Hematopoietic multipotent progenitor cell treated with erythropoietin and hydrocortisone succinate and interleukin-3 and kit ligand, for 17 days (in vitro differentiated cells): ENCODE data around the gene RELT.
A peak's percentile ranks its signal among the peaks of the same experiment; 100 is the strongest.

Experiments used
- DNase-seq: peaks from one replicate; pipeline ENCODE4 v3.0.0-alpha.2; 2015; ENCODE audit warnings: low spot score

Gene RELT

DNA sequence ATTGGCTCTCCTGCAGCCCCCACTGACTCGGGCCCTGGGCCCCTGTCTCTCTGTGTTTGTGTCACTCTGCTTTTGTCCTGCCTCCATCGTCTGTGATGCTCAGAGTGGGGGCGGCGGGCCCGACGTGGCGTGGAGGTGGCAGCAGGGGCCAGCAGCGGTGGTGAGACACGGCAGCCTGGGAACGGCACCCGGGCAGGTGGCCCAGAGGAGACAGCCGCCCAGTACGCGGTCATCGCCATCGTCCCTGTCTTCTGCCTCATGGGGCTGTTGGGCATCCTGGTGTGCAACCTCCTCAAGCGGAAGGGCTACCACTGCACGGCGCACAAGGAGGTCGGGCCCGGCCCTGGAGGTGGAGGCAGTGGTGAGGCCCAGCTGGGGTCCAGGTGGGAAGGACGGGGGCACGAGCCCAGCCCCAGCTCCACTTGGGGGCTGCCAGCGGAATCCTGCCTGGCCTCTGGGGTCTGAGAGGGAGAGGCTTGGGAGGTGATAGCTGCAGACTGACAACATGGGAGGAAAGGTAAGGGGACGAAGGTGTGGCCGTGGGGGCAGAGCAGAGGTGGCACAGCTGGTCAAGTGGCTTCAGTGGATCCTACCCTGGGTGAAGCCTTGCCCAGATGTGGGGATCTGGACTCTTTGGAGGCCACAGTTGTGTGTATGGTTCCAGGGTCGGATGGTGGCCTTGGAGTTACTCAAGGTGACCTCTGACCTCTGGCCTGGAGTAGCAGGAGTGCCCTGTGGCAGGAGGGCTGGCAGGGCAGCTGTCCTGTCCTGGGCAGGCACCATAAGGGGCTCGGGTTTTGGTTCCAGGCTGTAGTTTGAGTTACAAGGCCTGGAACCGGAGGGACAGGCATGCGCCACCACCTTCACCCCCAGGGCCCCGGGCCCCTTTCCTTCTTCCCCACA, 16.2 kb downstream of the RELT start:
- DNase-seq, result no peak

DNA sequence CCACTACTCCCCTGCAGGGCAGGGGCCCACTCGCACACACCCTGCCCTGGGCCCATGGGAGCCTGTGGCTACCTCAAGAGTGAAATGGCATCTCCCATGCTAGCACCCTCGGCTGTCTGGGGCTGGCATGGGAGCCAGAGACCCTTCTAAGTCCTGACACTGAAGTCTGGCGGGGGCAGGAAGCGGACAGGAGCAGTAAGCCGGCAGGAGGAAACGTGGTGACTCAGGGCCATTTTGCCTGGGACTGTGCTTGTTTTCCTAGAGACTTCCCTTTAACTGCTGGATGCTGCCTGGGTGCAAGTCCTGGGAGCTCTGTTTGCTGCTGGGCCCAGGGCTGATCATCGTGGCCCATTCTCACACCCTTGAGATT, 16.8 kb downstream of the RELT start:
- DNase-seq, result no peak

DNA sequence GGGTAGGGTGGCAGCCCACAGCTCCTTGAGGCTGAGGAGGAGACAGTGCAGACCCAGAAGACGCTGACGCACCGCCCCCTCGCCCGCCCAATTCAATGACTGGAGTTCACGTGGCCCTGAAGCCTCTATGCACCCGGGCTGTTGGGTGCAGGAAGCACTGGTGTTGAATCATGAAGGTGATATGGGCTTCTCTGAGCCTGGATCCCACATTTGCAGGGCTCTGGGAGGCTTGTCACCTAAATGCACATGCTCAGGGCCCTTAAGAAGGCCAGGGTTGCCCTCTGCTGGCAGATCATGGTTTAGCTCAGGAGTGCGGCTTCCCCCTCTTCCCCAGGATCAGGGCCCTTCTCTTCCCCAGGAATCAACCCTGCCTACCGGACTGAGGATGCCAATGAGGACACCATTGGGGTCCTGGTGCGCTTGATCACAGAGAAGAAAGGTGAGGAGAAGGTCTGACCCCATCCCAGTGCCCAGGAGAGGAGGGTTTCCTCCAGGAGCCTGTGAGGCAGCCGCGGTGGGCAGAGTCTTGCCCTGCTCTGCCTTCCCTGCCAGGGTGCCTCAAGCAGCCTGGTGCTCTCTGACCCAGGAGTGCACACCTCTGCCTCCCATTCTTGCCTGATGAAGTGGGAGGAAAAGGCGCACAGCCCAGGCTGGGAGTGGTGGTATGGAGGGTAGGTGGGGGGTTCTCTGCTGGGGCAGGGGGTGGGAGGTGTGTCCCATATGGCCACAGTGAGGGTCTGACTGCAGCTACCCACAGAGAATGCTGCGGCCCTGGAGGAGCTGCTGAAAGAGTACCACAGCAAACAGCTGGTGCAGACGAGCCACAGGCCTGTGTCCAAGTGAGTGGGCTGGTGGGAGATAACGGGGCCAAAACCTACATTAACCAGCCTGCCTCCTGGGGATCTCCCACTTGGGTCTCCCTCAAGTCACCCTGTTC, 17.5 kb downstream of the RELT start:
- DNase-seq, result peak; percentile 75

DNA sequence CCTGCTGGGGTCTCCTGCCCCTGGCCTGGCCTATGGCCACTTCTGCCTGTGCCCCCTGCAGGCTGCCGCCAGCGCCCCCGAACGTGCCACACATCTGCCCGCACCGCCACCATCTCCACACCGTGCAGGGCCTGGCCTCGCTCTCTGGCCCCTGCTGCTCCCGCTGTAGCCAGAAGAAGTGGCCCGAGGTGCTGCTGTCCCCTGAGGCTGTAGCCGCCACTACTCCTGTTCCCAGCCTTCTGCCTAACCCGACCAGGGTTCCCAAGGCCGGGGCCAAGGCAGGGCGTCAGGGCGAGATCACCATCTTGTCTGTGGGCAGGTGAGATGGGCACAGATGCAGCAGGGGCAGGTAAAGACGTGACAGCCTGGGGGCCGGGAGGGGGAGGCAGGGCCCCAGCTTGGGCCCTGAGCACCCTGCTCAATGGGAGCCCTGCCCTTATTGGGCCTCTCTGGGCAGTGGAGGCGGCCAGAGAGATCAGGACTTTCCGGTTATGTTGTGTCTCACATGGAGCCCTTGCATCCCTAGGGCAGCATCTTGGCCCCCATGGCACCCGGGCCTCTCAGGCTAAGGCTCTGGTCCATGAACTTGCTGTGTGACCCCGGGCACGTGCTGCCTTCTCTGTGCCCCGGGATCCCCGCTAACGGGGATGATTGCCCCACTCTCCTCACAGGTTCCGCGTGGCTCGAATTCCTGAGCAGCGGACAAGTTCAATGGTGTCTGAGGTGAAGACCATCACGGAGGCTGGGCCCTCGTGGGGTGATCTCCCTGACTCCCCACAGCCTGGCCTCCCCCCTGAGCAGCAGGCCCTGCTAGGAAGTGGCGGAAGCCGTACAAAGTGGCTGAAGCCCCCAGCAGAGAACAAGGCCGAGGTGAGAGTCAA, 18.5 kb downstream of the RELT start:
- DNase-seq, result no peak

DNA sequence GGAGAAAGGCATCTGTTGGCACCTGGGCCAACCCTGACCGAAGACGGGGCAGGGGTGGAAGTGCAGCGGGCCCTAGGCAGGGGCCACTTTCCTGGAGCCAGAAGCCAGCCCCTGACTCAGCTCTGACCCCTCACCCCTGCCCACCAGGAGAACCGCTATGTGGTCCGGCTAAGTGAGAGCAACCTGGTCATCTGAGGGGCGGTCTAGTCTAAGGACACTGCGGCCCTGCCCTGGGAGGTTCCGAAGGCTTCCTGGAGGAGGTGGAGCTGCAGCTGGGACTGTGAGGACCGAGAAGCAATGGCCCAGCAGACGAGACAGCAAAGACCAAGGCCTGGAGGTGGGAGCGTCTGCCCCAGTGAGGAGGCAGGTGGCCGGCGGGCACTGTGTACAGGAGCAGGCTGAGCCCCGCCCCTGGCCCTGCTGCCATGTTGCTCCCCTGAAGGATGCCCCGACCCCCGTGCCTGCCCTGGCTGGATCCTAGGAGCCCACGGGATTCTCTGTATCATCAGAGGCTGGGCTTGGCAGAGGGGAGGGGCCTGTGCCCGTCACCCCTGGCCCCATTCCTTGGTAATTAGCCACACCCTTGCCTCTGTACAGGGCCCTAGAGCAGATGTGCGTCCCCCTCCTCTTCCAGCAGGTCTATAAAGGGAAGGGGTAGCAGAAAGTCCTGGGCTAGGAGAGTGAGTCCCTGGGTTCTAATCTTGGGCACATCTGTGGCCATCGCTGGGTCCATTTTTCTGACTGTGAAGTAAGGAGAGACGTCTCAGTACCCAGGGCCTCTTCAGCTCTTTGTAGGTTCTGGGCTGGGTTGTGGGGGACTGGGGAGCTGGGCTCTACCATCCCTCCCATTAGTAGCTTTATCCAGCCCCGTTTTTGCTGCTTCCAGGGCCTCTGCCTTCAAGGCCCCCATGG, 19.4 kb downstream of the RELT start:
- no peak for DNase-seq

DNA sequence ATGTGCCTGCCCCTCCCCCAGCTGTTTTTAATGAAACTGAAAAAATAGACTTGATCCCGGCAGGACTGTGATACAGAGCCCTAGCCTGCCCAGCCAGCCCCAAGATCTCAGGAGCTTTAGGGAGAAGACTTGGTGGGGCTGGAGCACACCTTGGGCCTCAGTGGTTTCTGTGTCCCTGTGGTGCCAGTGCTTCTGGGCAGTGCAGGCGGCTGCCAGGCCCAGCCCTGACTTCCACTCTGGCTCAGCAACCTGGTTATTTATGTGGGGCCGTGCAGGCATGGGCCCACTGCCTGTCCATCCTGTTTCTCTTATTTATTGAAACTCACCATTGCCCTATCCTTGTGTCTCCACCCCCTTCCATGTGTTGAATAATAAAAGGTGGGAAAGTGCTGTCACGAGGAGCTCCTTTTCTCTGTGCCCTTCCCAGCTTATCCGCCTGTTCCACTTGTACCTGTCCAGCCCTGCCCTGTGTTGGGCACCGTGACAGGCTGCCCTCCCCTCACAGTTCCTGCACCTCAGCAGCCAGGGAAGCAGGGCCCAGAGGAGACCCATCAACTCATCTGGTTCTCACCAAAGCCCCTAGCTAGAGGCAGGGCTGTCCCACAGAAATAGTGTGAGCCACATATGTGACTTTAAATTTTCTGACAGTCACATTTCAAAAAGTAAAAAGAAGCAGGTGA, 20.2 kb downstream of the RELT start:
- DNase-seq, result no peak

DNA sequence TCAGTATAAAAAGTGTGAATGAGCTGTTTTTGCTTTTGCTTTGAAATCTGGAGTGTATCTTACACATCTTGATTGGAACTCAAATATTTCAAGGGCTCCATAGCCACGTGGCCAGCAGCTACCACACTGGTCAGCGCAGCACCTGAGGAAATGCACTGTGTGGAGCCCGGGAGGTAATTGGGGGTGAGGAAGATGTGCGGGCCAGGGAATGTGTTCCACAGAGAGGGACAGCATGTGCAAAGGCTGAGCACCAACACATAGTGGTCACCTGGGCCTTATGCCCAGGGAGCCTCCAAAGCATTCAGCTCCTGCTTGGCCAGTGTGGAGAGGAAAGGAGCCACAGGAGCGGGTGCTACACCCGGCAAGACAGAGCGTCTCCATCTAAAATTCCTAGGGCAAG, 20.8 kb downstream of the RELT start:
- no peak for DNase-seq

DNA sequence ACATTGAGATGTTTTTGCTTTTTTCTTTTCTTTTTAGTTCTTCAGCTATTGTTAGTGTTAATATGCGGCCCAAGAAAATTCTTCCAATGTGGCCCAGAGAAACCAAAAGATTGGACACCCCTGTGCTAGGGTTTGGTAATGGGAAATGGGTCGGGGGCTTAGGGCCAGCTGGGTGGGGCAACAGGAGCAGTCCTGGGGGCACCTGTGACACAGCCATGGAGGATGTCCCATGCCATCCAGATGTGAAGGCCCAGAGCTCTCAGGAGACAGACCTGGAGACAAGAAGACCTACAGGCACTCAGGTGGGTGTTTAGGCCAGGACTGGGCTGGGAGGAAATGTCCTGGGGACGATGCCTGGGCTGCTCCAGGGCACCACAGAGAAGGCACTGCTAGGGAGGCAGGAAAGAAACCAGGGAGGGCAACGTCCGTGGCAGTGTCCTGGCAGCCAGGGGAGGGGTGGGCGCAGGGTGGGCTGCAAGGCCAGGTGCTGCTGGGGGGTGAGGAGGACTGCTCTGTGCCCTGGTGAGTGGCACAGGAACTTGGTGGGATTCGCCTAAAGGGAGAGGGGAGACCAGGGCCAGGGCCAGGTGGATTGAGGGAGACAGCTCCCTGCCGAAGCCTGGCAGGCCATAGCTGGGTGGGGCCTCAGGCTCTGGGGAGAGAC, 21.4 kb downstream of the RELT start:
- no peak for DNase-seq

DNA sequence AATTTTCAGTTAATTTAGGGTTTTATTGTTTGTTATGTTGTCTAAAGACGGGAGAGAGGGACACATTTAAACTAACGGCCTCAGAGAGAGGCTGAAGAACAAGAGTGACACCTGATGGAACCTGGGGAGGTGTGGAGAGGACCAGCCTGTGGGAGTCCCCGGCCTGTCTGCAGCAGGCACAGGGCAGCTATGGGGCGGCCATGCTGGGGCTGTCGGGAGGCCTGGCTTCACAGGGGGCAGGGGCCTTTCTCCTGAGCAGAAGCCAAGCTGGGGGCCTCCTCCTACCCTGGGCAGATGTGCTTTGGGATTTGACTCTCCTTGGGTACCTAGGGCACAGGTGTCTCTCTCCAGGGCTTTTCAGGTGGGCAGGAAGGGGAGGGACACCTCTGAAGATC, 21.9 kb downstream of the RELT start:
- DNase-seq, result no peak

DNA sequence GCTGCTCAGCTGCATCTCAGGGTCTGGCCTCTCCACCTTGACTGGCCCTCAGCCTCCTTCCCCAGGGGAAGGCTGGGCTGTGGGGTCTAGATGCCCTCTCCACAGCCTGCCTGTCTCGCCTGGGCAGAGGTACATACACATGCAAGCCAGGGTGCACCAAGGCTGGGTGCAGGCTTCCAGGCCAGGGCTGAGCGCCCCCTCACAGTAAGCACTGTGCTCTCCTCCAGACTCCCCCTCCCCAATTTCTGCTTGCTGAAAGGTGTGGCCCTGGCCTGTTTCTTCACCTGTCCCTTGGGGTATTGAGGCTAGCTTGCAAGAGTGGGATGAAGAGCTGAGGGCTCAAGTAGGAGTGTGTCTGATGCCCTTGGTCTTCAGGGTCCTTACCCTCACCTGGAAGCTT, 22.5 kb downstream of the RELT start:
- no peak for DNase-seq

DNA sequence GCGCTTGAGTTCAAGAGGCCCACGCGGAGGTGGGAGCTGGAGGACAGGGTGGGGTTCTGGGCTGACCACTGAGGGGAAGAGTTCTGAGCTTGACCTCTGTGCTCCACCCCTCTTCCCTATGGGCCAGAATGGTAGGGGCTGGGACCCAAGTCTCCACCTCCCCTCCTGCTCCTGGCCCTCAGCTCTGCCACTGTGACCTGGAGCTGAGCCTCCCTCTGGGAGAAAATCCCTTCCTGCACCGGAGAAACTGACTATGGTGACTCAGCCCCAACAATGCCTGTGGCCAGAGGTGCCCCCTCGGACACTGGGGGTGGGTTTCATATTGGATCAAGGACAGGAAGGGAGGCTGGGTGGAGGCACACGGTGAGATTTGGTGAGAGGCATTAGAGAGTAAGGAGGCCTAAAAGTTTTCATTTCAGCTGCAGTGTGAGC, 23.0 kb downstream of the RELT start:
- no peak for DNase-seq

DNA sequence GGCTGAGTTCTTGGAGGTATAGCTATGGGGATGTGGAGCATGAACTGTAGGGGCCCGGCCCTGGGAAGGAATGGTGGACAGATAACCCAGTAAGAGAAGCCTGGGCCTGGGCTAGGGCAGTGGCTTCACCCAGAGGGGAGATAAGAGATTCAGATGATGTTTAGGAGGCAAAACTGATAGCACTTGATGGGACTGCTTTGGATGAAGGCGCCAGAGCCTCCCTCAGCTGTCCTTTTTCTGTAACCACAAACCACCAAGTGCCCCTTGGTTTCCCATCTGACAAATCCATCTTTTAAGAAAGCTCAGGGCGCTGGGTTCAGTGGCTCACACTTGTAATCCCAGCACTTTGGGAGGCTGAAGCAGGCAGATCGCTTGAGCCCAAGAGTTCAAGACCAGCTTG, 23.4 kb downstream of the RELT start:
- no peak for DNase-seq

DNA sequence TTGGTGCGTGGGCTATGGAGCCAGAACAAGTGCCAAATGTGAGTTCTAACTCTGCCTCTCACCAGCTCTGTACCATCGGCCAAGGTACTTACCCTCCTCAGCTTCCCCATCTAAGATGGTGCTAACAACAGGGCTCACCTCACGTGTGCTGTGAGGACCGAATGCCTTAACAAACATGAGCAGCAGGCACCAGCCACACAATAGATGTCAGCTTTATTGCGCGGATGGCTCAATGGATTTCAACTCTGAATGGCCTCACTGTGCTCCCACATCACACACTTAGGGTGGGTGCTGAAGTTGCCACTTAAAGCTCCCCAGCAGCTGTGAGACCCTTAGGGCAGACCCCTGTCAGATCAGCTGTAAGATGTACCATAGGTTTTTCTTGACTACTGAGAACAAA, 24.1 kb downstream of the RELT start:
- no peak for DNase-seq

DNA sequence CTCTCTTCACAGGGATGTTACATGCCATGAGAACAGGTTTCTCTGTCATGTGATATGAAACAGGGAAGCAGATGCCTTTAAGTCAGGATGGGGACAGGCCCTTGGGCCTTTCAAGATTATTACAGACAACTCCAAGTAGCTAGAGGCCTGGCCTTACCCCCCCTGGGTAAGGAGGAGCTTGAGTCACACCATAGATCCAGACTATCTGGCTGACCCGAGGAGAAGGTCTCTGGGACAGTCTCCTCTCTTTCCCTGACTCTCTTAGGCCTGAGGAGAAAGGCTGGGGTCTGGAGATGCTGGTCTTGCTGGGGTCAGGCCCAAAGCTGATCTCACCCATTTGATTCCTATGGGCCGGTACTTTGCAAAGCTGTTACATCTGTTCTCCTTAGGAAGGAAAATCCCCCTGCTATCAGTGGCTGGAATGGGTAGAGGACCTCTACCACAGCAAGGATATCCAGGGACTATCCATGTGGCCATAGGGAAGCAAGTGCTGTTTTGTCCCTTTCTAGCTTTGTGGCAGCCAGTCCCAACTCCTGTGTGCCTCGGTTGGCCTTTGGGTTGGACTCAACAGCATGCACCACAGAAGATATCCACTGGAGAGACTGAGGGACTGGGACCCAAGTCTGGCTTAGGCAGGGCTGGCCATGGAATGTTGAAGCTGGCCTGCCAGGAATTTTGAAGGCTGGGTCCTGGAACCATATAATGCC, 25.2 kb downstream of the RELT start:
- DNase-seq, result no peak

DNA sequence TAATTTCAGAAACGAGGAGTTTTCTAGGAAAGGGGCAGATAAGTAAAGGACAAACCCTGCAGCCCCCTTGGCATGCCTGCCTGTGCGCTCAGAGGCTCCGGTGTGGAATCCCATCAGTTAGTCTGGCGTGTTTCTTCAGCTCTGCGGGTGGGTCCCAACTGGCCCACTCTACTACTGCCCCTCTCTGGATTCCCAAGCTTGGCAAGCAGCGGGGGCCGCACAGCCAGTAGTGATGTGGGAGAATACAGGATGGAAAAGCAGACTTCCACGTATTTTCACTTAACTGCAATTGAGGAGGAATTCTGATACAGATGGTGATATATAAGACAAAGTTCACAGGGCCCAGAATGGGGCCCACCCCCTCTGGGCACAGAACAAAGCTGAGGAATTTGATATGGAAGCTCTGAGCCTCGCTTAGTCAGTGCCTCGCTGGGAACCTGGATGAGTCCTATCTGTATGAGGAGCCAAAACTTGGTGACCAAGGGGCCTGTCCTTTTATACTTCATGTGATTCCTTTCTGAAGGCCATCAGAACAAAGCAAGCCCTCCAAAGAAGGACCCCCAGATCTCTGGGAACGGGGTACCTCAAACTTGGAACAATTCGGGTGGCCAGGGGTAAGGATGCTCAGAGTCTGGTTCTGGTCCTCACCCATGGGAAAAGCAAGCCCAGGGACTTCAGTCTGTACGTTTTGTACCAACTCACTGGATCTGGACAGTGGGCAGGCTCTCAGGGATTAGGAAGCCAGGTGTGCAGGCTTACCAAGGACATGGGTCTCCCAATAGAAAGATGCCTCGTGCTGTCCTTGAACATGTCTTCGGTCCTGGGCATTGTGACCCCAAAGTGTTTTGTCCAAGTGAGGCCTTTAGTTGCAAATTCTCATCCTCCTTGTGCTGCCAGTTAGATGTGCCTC, 26.0 kb downstream of the RELT start:
- no peak for DNase-seq

DNA sequence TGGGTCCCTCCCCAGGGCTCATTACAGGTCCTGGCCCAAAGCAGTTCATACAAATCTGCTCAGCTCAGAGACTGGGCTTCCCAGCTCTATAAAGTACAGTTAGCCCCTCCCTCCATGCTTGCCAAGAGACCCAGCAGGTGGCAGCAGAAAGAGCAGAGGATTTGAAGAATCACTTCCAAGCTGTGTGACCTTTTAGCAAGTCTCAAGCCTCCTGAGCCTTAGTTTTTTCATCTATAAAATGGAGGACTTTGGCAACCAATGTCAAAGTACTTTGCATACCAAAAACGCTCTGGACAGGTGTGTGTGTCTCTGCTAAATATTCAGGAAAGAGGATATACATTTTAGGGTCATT, 26.6 kb downstream of the RELT start:
- DNase-seq, result no peak

DNA sequence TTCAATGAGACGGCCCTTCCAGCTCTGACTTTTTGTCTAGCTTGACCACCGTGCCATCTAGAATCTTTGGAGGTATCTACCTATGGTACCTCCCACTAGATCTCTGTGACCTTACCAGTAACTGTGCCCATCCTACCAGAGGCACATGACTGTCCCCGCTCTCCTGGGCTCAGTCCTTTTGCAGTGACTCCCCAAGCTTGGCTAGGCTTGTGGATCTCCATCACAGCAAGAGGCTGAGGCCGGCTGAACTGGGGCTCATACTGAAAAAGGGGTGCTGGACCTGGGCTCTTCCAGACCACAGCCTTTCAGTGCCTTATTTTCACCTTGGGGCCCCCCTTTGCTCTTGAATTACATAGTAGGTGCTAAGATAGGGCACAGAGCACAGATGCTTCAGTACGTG, 27.3 kb downstream of the RELT start:
- no peak for DNase-seq

DNA sequence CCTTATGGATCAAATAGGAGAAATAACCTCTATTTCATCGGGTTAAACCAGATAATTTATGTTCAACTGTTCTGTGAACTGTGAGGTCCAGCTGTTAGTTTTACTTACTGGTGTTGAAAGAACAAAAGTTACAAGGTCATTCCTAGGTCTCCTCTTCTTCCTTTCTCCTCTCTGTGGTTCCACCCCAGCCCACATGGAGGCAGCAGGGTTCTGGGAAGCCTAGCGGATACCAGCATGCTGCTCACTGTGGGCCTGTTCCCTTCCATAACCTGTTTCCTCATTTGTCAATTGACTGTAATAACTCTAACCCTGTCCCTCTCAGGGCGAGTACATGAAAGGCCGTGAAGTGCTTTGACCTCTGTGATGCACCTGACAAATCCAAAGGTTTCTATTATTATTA, 27.8 kb downstream of the RELT start:
- no peak for DNase-seq
